CD4-positive, alpha-beta T cell treated with Interleukin-21 for 1 hour (primary cell): Measurements from ENCODE around the gene NPTX1.
"Not testable (repeated sequence)": the region's sequence is repeated elsewhere in the genome, so short reads cannot be mapped to it uniquely, and the experiment has no call there.

ENCODE experiments used
- DNase-seq: peaks from one replicate; pipeline ENCODE4 v3.0.0-alpha.2; 2020

Gene NPTX1, protein sequence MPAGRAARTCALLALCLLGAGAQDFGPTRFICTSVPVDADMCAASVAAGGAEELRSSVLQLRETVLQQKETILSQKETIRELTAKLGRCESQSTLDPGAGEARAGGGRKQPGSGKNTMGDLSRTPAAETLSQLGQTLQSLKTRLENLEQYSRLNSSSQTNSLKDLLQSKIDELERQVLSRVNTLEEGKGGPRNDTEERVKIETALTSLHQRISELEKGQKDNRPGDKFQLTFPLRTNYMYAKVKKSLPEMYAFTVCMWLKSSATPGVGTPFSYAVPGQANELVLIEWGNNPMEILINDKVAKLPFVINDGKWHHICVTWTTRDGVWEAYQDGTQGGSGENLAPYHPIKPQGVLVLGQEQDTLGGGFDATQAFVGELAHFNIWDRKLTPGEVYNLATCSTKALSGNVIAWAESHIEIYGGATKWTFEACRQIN

DNA sequence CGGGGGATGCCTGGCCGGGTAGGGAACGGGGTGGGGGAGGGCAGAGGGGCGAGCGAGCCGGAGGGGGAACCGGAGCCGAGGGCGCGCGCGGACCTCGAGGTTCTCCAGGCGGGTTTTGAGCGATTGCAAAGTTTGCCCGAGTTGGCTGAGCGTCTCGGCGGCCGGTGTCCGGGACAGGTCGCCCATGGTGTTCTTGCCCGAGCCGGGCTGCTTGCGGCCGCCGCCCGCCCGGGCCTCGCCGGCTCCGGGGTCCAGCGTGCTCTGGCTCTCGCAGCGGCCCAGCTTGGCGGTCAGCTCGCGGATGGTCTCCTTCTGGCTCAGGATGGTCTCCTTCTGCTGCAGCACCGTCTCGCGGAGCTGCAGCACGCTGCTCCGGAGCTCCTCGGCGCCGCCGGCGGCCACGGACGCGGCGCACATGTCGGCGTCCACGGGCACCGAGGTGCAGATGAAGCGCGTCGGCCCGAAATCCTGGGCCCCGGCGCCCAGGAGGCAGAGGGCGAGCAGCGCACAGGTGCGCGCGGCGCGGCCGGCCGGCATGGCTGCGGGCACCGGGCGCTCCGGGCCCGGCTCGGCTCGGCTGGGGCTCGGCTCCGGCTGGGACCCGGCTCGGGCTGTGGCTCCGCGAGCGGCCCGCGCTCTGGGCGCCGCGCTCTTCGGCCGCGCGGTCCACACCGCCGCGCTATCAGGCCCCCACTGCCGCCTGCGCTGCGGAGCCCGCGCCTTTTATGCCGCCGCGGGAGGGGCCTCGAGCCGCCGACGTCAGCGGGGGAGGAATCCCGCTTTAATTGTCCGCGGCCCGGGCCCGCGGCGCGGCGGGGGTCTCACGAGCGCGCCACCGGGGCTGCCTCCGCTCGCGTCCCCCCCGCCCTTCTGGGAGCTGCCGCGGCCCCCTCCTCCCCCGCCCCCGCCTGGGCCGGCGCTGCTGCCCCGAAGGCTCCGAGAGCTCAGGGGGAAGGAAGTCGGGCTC is at the start of gene NPTX1:
Gene NPTX1, minus strand, starts transcription at position 698 of the 967 bp plus-strand sequence. Its CDS starts 161 bp downstream, at position 537.
- no peak for DNase-seq

DNA sequence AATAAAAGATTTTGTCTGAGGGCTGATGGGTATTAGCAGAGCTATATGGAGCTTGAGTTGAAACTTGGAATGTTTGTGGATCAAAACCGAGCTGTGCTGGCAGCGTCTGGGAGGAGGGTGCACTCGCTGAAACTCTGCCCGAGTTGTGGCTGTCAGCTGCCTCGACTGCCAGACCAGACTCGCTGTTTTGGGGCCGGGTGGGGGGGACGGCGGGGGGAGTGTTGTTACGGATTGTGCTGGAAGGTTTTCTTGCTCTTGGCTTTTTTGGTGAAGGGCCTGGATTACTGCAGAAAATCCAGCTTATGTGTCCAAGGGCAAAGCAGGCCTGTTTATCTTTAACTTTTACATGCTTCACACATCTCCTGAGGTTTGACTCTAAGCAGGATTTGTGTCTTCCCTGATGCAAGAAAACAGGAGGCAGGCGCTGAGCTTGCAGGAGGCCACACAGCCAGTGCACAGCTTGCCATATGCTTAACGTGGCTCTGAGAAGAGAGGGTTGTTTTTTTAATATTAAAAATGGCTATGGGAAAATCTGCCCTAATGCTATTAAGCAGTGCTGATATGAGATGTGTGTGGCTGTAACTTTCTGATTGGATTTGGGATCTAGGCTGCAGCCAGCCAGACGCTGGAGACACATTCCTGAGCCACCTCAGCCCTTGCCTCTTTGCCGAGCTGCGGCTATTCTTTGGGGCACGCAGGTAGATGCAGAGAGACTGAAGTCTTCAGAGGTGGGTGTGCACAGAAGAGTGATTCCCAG is 47.7 kb upstream of the NPTX1 start:
- DNase-seq, result no peak

DNA sequence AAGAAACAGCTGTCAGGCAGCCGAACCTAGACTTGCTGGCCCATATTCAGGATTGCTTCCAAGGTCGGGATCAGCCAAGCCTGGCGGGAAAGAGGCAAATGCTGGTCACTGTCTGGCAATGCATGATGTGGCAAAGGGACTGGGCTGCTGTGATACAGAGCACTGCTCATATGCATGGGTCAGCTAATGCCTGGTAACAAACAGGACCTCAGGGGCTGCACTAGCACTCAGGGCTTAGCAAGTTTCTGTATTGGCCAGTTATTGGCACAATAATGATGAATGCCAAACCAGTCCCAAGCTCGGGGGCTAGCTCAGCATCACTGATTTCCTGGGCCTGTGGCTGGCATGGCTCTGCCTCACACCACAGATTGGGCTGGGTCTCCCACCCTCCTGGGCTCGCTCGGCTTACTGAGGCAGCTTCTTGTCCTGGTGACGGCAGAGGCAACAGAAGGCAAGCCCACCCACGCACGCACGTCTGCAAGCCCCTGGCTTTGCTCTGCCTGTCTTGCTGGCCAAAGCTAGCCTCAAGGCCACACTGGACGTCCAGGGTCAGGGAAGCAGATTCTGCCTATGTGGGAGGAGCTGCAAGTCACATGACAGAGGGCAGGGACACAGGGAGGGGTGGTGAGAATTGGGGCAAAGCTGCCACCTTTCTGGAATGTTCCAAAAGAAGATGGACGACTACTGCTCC is 46.8 kb upstream of the NPTX1 start:
- DNase-seq, result no peak

DNA sequence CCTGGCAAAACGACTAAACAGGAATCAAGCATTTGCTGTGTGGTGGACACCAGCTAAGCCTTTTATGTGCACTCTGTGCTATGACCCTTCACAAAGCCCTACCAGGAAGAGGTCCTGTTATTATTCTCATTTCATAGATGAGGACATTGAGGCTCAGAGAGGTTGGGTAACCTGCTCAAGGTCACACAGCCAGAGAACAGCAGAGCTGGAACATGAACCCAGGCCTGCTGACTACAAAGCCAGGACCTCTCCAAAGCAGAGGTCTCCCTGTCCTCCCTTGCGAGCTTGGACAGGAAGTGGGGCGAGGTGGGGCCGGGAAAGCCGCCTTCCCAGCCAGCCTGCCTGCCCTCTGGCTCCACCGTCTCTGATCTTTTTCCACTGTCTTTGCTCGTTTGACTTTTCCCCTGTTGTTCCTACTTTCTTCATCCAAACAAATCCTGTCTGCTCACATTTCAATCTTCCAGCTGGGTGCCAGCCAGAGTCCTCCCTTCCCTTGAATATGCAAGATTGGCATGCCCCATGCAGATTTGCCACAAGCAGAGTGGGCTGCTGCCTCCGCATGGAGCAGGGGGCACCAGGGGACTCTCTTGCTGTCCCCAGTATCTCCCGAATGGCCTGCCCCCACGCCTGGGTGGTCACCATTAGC is 44.5 kb upstream of the NPTX1 start:
- no peak for DNase-seq

DNA sequence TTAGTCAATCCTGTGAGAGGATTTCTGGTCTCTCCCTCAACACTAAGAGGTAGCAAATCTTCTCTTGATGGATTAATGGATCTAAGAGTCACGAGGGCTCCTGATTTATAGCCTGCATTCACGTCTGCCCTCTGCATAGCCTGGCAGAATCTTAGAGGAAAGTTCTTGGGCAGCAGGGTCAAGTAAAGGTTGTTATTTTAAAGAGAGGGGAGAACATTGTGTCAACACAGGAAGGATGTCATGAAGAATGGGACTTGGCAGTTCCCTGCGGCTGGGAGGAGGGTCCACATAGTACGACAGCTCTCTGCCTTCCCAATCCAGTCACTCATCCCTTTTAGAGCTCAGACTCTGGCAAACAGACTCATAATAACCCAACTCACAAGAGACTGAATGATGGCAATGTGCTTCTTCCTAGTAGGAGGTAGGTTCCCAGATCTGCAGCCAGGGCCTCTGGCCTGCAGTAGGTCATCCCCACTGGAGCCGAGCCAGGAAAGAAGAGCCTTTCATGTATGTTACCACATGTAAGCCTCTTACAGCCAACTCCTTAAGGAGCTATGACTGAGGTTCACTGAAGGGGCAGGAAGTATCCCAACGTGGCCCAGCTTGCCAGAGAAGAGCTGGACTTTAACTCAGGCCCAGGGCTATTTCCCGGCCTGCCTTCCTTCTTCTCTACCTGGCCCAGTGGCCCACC is 42.8 kb upstream of the NPTX1 start:
- DNase-seq, result no peak

DNA sequence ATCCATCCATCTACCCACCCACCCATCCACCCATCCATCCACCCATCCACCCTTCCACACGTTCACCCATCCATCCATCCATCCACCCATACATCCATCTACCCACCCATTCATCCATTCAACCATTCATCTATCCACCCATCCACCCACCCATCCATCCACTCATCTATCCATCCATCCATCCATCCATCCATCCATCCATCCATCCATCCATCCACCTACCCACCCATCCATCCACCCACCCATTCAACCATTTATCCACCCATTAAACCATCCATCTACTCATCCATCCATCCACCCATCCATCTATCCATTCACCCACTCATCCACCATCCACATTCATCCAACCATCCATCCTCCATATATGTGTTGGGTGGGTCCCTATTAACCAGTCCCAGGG is 42.0 kb upstream of the NPTX1 start:
- no peak for DNase-seq

DNA sequence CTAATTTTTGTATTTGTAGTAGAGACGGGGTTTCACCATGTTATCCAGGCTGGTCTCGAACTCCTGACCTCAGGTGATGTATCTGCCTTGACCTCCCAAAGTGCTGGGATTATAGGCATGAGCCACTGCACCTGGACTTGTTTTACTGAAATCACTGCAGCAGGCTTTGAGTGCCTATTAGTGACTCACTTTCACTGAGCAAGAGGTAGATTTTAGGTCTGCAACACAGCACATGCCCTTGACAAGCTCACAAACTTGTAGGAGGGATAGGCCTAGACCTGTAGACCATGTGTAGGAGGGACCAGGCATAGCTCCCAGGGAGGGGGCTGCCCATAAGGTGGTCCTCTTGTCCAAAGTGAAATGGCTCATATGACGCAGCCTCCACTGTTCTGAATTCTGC is 41.2 kb upstream of the NPTX1 start:
- DNase-seq, result no peak

DNA sequence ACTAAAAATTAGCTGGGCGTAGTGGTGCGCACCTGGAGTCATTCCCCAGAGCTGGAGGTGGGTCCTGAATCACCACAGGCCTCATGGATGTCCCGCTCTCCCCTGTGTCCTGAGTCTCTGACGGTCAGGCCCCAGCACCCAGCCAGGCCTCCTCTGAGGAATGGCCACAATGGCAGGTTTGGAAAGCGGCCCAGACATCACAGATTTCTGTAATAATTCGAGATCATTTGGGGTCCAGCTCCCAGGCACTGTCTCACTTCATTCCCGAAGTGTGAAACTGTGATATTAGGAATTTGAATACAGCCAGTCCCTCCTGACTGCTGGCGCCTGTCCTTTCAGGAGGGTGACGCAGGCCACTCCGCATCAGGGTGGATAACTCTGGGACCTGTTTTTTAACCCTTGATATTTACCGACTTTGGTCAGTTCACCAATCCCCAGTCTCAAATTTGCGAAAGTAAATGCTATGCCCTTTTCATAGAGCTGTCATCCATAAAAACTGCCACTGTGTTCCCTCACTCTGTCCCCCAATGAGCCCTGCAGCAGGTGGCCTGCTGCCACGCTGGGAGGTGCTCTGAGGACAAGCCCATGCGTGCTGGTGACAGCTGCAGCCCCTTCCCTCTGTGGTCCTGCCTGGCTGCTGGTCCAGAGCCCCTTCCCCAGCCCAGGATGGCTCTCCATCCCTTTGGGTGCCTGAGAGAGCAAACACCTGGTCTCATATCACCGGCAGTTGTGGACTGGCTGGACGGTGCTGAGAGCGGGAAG is 39.9 kb upstream of the NPTX1 start:
- no peak for DNase-seq

DNA sequence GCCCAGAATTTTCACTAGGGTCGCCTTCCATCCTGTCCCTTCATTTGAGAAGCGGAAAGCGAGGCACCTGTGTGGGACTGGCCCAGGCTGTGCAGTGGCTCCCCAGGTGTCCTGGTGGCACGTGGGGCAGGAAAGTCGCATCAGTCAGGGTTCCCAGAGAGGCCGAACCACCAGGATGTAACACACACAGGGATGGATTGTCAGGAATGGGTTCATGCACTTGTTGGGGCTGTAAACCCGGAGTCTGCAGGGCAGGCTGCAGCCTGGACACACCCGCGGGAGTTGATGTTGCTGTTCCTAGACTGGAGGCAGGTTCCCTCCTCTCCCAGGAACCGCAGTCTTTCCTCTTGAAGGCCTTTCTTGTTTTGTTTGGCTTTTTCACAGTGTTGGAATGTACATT is 37.5 kb upstream of the NPTX1 start:
- no peak for DNase-seq

DNA sequence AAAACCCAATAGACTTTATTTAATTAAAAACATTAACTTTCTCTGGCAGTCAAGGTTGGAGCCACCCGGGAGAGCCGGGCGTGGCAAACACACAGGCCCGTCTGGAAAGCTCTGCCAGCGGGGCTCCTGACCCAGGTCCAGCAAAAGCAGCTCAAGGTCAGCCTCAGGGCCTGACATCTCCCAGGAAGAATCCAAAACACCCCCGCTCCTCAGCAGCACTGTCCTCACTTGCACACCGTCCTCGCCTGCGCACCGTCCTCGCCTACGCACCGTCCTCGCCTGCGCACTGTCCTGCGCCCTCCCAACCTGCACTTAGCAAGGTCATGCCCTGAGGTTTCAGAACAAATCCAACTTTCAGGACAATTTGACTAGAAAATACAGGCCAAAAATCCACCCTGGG is 36.8 kb upstream of the NPTX1 start:
- DNase-seq, result no peak

DNA sequence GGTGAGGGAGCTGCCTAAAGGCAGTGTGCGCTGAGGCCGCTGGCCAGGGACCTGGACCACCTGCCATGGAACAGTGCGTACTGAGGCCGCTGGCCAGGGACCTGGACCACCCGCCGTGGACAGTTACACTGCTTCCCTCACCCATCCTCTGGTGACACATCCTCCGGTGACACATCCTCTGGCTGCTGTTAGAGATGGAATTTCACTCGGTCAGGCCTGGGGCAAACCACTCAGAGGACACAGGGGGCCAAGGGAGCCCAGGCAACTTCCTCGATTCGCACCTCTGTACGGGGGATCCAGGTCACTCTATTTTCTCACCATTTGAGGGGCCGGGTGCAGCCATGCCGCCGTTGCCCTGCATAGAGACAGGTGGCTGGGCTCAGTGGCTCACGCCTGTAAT is 35.8 kb upstream of the NPTX1 start:
- no peak for DNase-seq

DNA sequence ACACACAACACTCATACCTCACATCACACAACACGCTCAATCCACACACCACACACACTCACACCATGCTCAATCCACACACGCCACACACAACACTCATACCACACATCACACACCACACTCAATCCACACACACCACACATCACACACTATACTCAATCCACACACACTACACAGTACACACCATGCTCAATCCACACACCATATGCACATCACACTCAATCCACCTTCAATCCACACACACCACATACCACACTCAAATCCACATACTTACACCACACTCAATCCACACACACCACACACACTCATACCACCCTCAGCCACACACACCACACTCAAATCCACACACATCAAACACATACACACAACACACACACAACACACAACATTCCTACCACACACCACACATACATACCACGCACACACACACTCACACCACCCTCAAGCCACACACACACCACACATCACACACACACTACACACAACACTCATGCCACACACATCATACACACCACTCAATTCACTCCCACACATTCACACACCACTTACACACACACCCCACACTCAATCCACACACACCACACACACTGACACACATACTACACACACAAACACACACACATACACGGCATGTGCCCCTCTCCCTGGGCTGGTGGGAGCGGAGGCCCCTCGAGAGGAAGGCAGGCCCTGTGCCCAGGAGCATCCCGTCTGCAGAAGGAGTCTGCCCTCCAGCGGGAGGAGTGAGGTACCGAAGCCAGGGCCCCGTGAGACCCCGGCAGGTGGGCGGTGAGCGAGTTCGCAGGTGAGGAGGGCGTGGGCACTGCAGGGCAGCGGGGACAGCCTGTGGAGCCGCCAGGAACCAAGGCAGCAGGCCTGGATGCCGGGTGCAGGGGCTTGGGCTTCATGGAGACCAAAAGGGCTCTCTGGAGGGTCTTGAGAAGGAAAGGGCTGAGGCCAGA is 35.1 kb upstream of the NPTX1 start:
- no peak for DNase-seq

DNA sequence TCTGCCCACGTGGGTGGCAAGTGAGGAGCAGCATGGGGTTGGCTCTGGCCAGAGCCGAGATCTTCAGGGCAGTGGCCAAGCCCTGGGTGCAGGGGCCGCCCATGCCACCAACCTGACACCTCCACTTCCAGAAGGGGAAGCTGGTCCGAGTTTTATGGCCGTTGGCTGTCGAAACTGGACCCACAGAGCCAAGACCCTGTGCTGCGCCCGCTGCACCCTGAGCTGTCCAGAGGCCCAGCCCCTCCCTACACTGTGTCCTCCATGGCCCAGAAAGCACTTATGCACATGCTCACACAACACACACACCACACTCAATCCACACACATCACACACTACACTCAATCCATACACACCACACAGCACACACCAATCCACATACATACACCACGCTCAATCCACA is 34.4 kb upstream of the NPTX1 start:
- DNase-seq, result no peak

DNA sequence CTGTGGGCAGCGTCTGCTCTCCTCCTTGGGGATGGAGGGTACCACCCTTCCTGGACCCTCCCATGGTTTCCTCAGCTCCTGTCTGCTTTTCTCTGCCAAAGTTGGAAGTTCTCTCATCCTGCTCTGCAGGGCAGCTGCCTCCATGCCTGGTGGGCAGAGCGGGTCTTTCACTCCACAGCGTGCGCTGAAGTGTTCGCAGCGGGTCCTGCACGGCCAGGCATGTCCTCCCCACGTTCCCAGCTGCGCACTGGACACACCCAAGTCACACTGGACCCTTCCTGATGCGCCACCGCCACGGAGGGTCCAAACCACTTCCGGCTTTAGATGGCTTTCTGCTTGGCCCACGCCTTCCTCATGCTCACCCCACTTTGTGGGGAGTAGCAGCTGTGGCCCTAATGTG is 33.7 kb upstream of the NPTX1 start:
- DNase-seq, result no peak

DNA sequence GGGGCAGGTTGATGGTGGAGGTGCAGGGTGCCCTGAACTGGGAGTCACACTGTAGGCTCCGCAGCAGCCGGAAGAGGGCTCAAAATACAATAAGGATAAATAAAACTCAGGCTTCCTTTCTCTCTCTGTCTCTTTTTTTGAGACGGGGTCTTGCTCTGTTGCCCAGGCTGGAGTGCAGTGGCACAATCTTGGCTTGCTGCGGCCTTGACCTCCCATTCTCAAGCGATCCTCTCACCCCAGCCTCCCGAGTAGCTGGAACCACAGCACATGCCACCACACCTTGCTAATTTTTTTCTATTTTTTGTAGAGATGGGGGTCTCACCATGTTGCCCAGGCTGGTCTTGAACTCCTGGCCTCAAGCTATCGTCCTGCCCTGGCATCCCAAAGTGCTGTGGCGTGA is 32.9 kb upstream of the NPTX1 start:
- DNase-seq, result no peak

DNA sequence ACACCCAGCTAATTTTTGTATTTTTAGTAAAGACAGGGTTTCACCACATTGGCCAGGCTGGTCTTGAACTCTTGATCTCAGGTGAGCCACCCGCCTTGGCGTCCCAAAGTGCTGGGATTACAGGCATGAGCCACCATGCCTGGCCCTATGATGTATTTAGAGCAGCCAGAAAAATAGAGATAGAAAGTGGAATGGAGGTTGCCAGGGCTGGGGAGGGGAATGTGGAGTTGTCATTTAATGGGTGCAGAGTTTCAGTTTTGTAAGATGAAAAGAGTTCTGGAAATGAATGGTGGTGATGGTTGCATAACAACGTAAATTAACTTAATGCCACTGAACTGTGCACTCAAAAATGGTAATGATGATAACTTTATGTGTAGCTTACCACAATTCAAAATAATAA is 31.6 kb upstream of the NPTX1 start:
- DNase-seq, result no peak

DNA sequence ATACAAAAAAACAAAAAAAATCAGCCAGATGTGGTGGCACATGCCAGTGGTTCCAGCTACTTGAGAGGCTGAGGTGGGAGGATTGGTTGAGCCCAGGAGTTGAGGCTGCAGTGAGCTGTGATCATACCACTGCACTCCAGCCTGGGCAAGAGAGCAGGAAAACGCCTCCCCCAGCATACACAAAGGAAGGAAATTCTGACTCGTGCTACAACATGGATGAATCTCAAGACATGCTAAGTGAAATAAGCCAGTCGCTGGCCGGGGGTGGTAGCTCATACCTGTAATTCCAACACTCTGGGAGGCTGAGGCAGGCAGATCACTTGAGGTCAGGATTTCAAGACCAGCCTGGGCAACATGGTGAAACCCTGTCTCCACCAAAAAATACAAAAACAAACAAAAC is 30.8 kb upstream of the NPTX1 start:
- not testable (repeated sequence) for DNase-seq

DNA sequence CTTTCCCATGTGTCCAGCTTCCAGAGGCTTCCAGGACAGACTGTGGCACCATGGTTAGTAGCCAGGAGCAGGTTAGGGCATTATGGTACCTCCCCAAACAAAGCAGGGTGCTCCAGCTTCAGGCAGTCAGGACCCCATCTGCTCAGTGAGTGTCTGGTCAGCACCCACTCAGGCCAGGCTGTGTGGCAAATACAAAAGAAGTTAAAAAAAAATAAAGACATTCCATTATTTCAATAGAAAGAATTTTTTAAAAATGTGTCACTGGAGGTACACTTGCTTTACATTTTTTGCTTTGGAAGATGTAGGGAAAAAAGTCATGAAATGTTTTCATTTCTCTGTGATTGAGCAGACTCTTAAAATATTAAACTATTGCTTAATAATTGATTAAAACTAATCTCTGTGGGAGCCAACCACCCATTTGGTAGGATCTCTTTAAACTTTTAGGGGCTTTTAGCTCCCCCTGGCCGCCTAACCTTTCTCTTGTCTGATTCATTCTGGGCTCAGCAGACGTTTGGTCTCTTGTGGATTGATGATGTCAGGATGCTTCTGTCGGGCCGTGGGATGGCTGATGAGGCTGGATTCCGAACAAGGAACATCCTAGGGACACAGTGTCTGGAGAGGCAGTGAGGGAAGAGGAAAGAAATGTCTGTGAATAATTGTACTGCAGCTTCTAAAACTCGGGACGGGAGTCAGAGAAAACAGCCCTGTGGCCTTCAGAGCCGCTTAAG is 28.4 kb upstream of the NPTX1 start:
- no peak for DNase-seq

DNA sequence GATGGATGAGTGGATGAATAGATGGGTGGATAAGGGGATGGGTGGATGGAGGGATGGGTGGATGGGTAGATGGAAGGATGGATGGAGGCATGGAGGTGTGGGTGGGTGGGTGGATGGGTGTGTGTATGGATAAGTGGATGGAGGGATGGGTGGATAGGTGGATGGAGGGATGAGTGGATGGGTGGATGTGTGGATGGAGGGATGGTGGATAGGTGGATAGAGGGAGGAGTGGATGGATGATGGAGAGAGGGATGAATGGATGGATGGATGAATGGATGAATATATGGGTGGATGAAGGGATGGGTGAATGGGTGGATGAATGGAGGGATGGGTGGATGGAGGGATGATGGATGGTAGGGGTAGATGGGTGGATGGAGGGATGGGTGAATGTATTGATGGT is 27.5 kb upstream of the NPTX1 start:
- DNase-seq, result no peak
